Activated CD4-positive, alpha-beta T cell treated with anti-CD3 and anti-CD28 coated beads, Interleukin-10, Interleukin-2, amounts not matched to agents 100 ng/mL and 50 ng/mL, durations not matched to agents 16 hours and 8 hours (primary cell): Measurements from ENCODE around the gene NTNG2.

Experiments used
- DNase-seq: peaks from one replicate; pipeline ENCODE4 v3.0.0-alpha.2; 2020

NTNG2 gene

GRCh38 chr9:132147839-132148238, 14.0 kb upstream of the NTNG2 start:
- DNase-seq, result no peak

GRCh38 chr9:132150256-132150655, 11.6 kb upstream of the NTNG2 start:
- DNase-seq, result no peak

GRCh38 chr9:132151118-132151517, 10.7 kb upstream of the NTNG2 start:
- DNase-seq, result no peak

- DNase-seq, result no peak
Observed at GRCh38 chr9:132152231-132152630, 9.6 kb upstream of the NTNG2 start.

GRCh38 chr9:132154863-132155567, 6.8 kb upstream of the NTNG2 start:
- DNase-seq, result no peak

GRCh38 chr9:132155568-132155895, 6.3 kb upstream of the NTNG2 start:
- DNase-seq, result no peak

- no peak for DNase-seq
Observed at GRCh38 chr9:132156262-132156661, 5.6 kb upstream of the NTNG2 start.

- no peak for DNase-seq
Observed at GRCh38 chr9:132157347-132158116, 4.3 kb upstream of the NTNG2 start.

- DNase-seq, result peak; percentile 80
Observed at GRCh38 chr9:132160802-132161742, 786 bp upstream of the NTNG2 start.

GRCh38 chr9:132162764-132163456, 1.1 kb downstream of the NTNG2 start:
- no peak for DNase-seq

- DNase-seq, result no peak
Observed at GRCh38 chr9:132163457-132163875, 1.6 kb downstream of the NTNG2 start.

GRCh38 chr9:132163876-132164603, 2.2 kb downstream of the NTNG2 start:
- no peak for DNase-seq

- DNase-seq, result no peak
Observed at GRCh38 chr9:132164604-132165362, 2.9 kb downstream of the NTNG2 start.

GRCh38 chr9:132166599-132166998, 4.7 kb downstream of the NTNG2 start:
- DNase-seq, result peak; percentile 42

- no peak for DNase-seq
Observed at GRCh38 chr9:132167192-132167591, 5.3 kb downstream of the NTNG2 start.

GRCh38 chr9:132168347-132168746, 6.5 kb downstream of the NTNG2 start:
- no peak for DNase-seq

- no peak for DNase-seq
Observed at GRCh38 chr9:132168851-132169250, 7.0 kb downstream of the NTNG2 start.

- peak; percentile 63 for DNase-seq
Observed at GRCh38 chr9:132169672-132170392, 8.0 kb downstream of the NTNG2 start.

GRCh38 chr9:132171702-132172101, 9.8 kb downstream of the NTNG2 start:
- DNase-seq, result no peak

GRCh38 chr9:132172185-132172584, 10.3 kb downstream of the NTNG2 start:
- no peak for DNase-seq

- no peak for DNase-seq
Observed at GRCh38 chr9:132175431-132175830, 13.6 kb downstream of the NTNG2 start.
